ENCODE measurements around the gene CPA4. TPM values are rescaled to one million over a fixed set of nuclear protein-coding genes. Genes with fewer than 3 reads are reported as not detected.
A peak's percentile ranks its signal among the peaks of the same experiment; 100 is the strongest.

The CPA4 gene
- total RNA-seq, 1 donor from 2014 or later, result not detected

DNA sequence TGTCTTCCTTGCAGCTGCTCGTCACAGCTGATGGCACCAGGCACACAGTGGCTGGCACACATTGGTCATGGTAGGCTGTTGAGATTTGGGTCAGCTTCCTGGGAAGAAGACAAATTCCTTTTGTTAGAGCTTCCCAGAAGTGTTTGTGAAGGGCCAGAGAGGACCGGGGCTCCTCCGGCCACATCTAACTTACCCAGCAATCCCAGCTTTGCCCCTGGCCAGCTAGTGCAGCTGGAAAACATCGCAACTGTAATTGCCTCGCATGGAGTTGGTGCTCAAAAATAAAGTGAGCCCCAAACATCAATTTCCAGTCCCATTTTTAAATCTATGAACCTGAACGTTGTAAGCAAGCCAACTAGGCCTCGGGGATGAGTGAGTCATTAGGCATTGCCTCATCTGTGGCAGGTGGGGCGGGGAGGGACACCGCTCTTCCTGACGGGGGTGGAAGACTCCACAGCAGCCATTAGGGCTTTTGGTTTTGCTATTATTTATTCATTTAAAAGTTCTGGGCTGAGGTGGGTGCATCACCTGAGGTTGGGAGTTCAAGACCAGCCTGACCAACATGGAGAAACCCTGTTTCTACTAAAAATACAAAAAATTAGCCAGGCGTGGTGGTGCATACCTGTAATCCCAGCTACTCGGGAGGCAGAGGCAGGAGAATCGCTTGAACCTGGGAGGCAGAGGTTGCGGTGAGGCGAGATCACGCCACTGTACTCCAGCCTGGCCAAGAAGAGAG, 64.1 kb downstream of the CPA4 start:
- Histone ChIP-seq H3K4me3 (no peak overlapping the region), H3K9me3 (peaks cover 3% of the 10 kb centered on the region), H3K27ac (peak overlapping the region; percentile 65), H3K36me3 (no peaks in the 10 kb centered on the region), H3K27me3 (no peaks in the 10 kb centered on the region), H3K4me1 (peaks cover 19% of the 10 kb centered on the region)
- ATAC-seq (peak; percentile 12), DNase-seq (no peak)
- intact Hi-C loops (cut with DNase I), result no loop called here
- TF ChIP-seq, protein P1, sequence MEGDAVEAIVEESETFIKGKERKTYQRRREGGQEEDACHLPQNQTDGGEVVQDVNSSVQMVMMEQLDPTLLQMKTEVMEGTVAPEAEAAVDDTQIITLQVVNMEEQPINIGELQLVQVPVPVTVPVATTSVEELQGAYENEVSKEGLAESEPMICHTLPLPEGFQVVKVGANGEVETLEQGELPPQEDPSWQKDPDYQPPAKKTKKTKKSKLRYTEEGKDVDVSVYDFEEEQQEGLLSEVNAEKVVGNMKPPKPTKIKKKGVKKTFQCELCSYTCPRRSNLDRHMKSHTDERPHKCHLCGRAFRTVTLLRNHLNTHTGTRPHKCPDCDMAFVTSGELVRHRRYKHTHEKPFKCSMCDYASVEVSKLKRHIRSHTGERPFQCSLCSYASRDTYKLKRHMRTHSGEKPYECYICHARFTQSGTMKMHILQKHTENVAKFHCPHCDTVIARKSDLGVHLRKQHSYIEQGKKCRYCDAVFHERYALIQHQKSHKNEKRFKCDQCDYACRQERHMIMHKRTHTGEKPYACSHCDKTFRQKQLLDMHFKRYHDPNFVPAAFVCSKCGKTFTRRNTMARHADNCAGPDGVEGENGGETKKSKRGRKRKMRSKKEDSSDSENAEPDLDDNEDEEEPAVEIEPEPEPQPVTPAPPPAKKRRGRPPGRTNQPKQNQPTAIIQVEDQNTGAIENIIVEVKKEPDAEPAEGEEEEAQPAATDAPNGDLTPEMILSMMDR (IDR thresholded peaks at IDR 0.05), result no peak

DNA sequence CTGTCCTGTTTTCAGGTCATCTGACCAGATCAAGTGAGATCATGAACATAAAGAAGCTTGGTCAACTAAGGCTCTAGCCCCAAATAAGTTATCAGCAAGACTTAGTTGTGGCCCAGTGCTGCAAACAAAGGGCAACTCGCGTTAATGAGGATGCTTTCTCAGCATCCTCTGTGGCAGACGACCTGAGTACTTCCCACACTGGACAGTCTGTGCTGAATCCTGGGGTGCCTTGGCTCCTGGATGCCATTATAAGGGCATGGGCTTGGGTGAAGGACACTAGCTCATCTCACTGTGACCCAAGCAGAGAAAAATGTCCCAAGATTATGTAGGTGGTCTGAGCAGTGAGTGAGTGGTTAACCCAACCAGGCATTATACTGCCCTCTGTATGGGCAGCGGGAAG, 65.5 kb downstream of the CPA4 start:
- peaks cover 3% of the 10 kb centered on the region for H3K9me3 ChIP-seq
- no peak overlapping the region for H3K4me3 ChIP-seq
- peaks cover 14% of the 10 kb centered on the region for H3K4me1 ChIP-seq
- intact Hi-C loops (cut with DNase I), result no loop called here
- H3K27me3 ChIP-seq, result no peaks in the 10 kb centered on the region
- ATAC-seq (no peak), DNase-seq (peak; percentile 5)
- TF ChIP-seq, protein P1 (IDR thresholded peaks at IDR 0.05), result no peak
- no peak overlapping the region for H3K27ac ChIP-seq
- no peaks in the 10 kb centered on the region for H3K36me3 ChIP-seq

DNA sequence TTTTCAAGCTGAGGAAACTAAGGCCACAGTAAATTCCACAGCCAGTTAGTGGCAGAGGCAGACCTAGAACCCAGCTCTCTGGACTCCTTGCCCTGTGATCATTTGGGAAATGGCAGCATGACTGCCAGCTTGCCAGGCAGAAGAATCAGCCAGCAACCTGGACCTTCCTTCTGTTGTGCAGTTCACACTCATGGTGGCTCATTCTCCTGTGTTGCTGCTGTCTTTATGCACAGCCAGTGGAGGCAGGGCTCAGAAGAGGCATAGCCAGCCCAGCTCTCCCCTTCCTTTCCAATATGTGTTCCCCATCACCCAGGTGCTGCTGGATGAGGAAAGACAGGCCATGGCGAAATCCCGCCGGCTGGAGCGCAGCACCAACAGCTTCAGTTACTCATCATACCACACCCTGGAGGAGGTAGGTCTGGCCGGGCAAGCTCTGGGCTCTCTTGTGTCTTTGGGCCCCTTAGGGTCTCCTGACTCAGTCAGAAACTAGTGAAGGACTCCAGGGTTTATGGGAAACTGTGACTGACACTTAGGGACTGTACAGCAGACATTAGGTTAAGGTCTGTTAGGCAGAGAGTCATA, 66.4 kb downstream of the CPA4 start:
- TF ChIP-seq, protein P1 (IDR thresholded peaks at IDR 0.05), result no peak
- no peak overlapping the region for H3K27ac ChIP-seq
- DNase-seq, result peak; percentile 28
- intact Hi-C loops (cut with DNase I), result no loop called here
- peaks cover 14% of the 10 kb centered on the region for H3K4me1 ChIP-seq
- peaks cover 3% of the 10 kb centered on the region for H3K9me3 ChIP-seq
- no peak for ATAC-seq
- H3K36me3 ChIP-seq, result no peaks in the 10 kb centered on the region
- no peaks in the 10 kb centered on the region for H3K27me3 ChIP-seq
- H3K4me3 ChIP-seq, result no peak overlapping the region

DNA sequence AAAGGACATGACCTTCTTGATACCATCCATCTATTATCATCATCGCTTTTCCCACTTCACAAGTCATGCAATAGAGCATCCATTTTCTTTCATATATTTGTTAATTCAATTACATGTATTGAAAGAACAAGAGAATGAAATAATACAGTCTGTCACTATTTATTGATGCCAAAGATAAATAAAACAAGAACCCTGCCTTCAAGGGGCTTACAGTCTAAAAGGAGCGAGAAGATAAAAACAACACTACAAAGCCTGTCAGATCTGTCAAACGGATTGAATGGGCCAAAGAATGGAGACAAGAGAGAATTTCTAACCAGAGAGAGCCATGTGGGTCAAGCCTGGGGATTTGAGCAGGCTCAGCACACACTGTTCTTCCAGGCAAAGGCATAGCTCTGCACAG, 67.6 kb downstream of the CPA4 start:
- intact Hi-C loops (cut with DNase I), result no loop called here
- H3K36me3 ChIP-seq, result no peaks in the 10 kb centered on the region
- TF ChIP-seq, protein P1 (IDR thresholded peaks at IDR 0.05), result no peak
- H3K4me1 ChIP-seq, result peaks cover 14% of the 10 kb centered on the region
- ATAC-seq, result no peak
- DNase-seq, result peak; percentile 7
- H3K27ac ChIP-seq, result no peak overlapping the region
- no peaks in the 10 kb centered on the region for H3K27me3 ChIP-seq
- H3K9me3 ChIP-seq, result peaks cover 3% of the 10 kb centered on the region
- H3K4me3 ChIP-seq, result no peak overlapping the region

DNA sequence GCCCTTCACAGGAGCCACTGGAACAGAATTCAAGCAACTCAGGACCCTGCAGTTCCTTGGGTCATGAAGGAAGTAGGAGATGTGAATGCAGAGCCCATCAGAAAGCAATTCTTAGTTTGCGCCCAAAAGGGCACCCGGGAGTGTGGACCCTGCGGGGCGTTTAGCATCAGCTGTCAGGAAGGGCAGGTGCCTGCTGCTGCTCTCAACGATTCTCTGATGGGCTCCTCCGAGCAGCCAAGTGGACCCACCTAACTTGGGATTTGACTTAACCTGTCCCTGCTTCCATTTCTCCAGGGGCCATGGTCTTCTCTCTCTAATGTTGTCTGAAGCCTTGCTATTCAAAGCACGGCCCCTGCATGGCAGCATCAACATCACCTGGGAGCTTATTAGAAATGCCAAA, 68.7 kb downstream of the CPA4 start:
- peaks cover 10% of the 10 kb centered on the region for H3K4me1 ChIP-seq
- H3K9me3 ChIP-seq, result peaks cover 3% of the 10 kb centered on the region
- ATAC-seq (no peak), DNase-seq (peak; percentile 31)
- intact Hi-C loops (cut with DNase I), result no loop called here
- H3K4me3 ChIP-seq, result no peak overlapping the region
- H3K27me3 ChIP-seq, result no peaks in the 10 kb centered on the region
- no peaks in the 10 kb centered on the region for H3K36me3 ChIP-seq
- no peak overlapping the region for H3K27ac ChIP-seq
- TF ChIP-seq, protein P1 (IDR thresholded peaks at IDR 0.05), result no peak
